Articular chondrocyte of knee joint (primary cell): Measurements from ENCODE around the gene PLEKHB1. TPM values are rescaled to one million over a fixed set of nuclear protein-coding genes. Genes with fewer than 3 reads are reported as not detected.

Experiments used
- total RNA-seq: library from RNA; depleted of rRNA; stranded (reverse); fragments of >200 nt; gene quantifications from 2 replicates; pipeline ENCODE4 v1.2.3, GENCODE V29; 2012

The PLEKHB1 gene
- total RNA-seq: 0.97 and 1.2 TPM in 2 replicates

GRCh38 chr11:73645972-73646631 lies at the start of gene PLEKHB1:
Gene PLEKHB1, plus strand, starts transcription at chr11:73646581. Its CDS starts 28 bp downstream, at chr11:73646609.

GRCh38 chr11:73597956-73598718 lies 48.2 kb upstream of the PLEKHB1 start, which contains the start of gene FAM168A:
Gene FAM168A, minus strand, starts transcription at chr11:73598112. Its CDS starts 129,638 bp downstream, at chr11:73468474.

Other genes with a start within 250 kb of the PLEKHB1 start
- 30.4 and 35.8 TPM in 2 replicates for gene FAM168A, start 48.5 kb upstream of the PLEKHB1 start, total RNA-seq
- 129 and 130 TPM in 2 replicates for gene RAB6A, start 114.5 kb downstream of the PLEKHB1 start, total RNA-seq
- 20.8 and 22.1 TPM in 2 replicates for gene MRPL48, start 141.3 kb downstream of the PLEKHB1 start, total RNA-seq
- 47.4 and 56.4 TPM in 2 replicates for gene COA4, start 230.3 kb downstream of the PLEKHB1 start, total RNA-seq
- gene PAAF1, start 230.4 kb downstream of the PLEKHB1 start, total RNA-seq: 10.7 and 12.9 TPM in 2 replicates